GM19239 (cell line): ENCODE measurements around the gene SORCS3.

ENCODE experiments used
- DNase-seq: peaks from one replicate; pipeline ENCODE4 v3.0.0; 2011; ENCODE audit warnings: low spot score; ENCODE audit not compliant: insufficient read length
- FAIRE-seq: peaks from 2 replicates; lab custom pipeline; 2011; peaks lifted over from hg19 to GRCh38; lab: Jason Lieb, UNC

SORCS3 gene

GRCh38 chr10:105197598-105198364, 556.7 kb downstream of the SORCS3 start:
- DNase-seq (no peak), FAIRE-seq (no peak)

- no peak for DNase-seq
- no peak for FAIRE-seq
Measured at GRCh38 chr10:105206616-105207015, 565.5 kb downstream of the SORCS3 start.

GRCh38 chr10:105207476-105207995, 566.4 kb downstream of the SORCS3 start:
- DNase-seq (no peak), FAIRE-seq (no peak)

- no peak for DNase-seq
- FAIRE-seq, result no peak
Measured at GRCh38 chr10:105210546-105210945, 569.5 kb downstream of the SORCS3 start.

- no peak for DNase-seq
- no peak for FAIRE-seq
Measured at GRCh38 chr10:105237685-105238084, 596.6 kb downstream of the SORCS3 start.

- DNase-seq (no peak), FAIRE-seq (no peak)
Measured at GRCh38 chr10:105239311-105240219, 598.5 kb downstream of the SORCS3 start.

GRCh38 chr10:105241254-105241653, 600.2 kb downstream of the SORCS3 start:
- FAIRE-seq (no peak), DNase-seq (no peak)

- DNase-seq (no peak), FAIRE-seq (no peak)
Measured at GRCh38 chr10:105243381-105243780, 602.3 kb downstream of the SORCS3 start.

- DNase-seq (no peak), FAIRE-seq (no peak)
Measured at GRCh38 chr10:105243825-105244224, 602.7 kb downstream of the SORCS3 start.

GRCh38 chr10:105247831-105248499, 606.9 kb downstream of the SORCS3 start:
- no peak for FAIRE-seq
- DNase-seq, result no peak

GRCh38 chr10:105252911-105253310, 611.8 kb downstream of the SORCS3 start:
- no peak for FAIRE-seq
- DNase-seq, result no peak

- DNase-seq (no peak), FAIRE-seq (no peak)
Measured at GRCh38 chr10:105253515-105254212, 612.6 kb downstream of the SORCS3 start.

- no peak for DNase-seq
- FAIRE-seq, result no peak
Measured at GRCh38 chr10:105258036-105258673, 617.1 kb downstream of the SORCS3 start.

GRCh38 chr10:105258674-105259065, 617.6 kb downstream of the SORCS3 start:
- FAIRE-seq (no peak), DNase-seq (no peak)

GRCh38 chr10:105259201-105259600, 618.1 kb downstream of the SORCS3 start:
- FAIRE-seq, result no peak

GRCh38 chr10:105262666-105263065, 621.6 kb downstream of the SORCS3 start:
- FAIRE-seq (no peak), DNase-seq (no peak)

More at GRCh38 chr10:105259201-105259600, 618.1 kb downstream of the SORCS3 start:
- no peak for DNase-seq

- FAIRE-seq (no peak), DNase-seq (no peak)
Measured at GRCh38 chr10:105266966-105267539, 626.0 kb downstream of the SORCS3 start.

GRCh38 chr10:105268961-105269360, 627.9 kb downstream of the SORCS3 start:
- DNase-seq (no peak), FAIRE-seq (no peak)

- no peak for FAIRE-seq
- DNase-seq, result no peak
Measured at GRCh38 chr10:105269689-105270088, 628.6 kb downstream of the SORCS3 start.
